HG03457 (cell line): ENCODE results near the gene ATF2.
A peak's percentile ranks its signal among the peaks of the same experiment; 100 is the strongest.
"Not testable (repeated sequence)": the region's sequence is repeated elsewhere in the genome, so short reads cannot be mapped to it uniquely, and the experiment has no call there.

Experiments used
- ATAC-seq: cut with Tn5 transposase; IDR thresholded peaks from one replicate; pipeline ENCODE4 v1.9.1; 2021; ENCODE audit warnings: moderate number of reproducible peaks; ENCODE audit not compliant: unreplicated experiment

ATF2 gene

DNA sequence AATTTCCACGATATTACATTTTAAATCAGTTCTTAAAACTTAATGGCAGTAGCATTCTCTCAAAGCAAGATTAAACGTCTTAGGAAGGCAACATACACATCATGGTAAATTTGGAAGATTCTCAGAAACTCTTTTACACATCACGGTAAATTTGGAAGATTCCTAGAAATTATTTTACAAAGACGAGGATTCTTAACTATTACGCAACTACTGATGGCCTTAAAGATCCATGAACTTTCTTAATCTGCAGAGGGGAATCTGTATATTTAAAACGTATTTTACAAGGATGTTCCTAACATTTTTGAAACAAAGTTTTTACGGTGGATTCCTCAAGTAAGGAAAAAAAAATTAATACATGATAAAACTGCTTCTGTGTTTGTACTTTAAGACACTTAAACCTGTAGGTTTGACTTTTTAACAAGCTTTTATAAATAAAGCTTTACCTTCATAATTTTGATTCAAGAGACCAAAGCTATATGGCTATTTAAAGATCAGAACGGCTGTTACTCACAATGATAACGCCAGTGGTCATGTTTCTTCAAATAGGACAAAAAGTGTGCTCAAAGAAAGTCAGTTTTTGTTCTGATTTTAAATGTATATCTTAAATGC lies 1.7 kb downstream of the ATF2 start:
- ATAC-seq, result no peak

DNA sequence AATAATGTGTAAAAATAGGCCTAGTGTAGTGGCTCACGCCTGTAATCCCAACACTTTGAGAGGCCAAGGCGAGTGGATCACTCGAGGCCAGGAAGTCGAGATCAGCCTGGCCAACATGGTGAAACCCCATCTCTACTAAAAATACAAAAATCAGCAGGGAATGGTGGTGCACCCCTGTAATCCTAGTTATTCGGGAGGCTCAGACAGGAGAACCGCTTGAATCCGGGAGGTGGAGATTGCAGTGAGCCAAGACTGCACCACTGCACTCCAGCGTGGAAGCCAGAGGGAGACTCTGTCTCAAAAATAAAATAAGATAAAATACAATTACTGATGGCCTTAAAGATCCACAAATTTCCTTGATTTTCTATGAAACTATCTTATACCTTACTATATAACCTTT lies 3.8 kb downstream of the ATF2 start:
- no peak for ATAC-seq

DNA sequence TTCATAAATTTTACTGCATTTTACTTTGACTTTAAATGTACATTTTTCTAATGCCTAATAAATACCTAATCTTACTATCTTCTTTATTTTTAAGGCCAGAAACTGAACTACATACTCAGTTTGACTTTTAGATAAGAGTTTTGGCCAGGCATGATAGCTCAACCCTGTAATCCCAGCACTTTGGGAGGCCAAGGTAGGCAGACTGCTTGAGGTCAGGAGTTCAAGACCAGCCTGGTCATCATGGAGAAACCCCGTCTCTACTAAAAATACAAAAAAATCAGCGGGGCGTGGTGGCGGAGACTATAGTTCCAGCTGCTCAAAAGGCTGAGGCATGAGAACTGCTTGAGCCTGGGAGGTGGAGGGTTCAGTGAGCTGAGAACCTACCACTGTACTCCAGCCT lies 9.1 kb downstream of the ATF2 start:
- no peak for ATAC-seq

DNA sequence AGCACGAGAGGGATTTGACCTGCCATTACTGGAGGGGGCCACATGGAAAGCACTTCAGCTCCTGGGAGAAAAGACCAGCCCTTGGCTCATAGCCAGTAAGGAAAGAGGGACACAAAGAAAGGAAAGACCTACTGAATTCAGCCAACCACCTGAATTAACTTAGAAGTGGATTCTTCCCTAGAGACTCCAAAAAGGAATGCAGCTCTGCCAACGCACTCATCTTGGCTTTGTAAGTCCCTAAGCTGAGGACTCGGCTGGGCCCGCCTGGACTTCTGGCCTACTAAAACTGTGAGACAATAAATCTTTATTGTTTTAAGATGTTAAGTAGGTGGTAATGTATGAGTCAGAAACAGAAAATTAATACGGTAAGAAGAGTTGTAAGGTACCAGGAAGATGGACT lies 11.5 kb downstream of the ATF2 start:
- no peak for ATAC-seq

DNA sequence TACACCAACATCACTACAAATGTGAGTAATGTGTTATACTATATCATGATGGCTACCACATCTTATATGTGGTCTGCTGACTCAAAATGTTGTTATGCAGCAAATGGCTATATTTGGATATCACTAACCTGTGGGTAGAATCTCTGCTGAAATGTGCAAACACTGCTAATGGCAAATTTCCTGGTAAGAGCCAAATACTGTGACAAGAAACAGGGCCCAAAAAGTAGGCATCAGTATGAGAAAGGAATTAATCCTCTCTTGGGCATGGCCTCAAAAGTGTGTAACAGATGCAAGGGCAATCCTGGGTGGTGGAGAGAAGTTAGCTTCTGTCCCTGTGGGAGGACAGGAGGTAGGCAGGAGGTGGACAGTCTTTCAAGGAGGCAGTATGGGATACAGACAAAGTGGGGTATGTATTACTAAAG lies 13.3 kb downstream of the ATF2 start:
- peak; percentile 71 for ATAC-seq

DNA sequence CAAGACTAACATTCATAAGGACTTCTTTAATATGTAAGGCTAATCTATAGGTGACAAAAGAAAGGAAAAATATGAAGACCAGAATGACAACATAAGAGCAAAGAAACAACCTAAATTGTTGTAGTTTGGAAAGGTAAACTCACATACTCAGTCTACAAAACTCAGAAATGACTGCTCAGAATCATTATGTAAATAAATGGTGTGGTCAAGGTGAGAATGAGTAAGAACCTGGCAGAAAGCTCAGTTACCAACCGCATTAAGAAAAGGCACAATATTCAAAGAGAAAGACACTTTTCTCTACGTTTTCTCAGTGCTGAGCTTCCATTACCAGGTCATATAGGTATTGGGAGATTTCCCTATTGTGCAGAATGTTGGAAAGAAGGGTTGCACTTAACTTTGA lies 15.8 kb downstream of the ATF2 start:
- ATAC-seq, result no peak

DNA sequence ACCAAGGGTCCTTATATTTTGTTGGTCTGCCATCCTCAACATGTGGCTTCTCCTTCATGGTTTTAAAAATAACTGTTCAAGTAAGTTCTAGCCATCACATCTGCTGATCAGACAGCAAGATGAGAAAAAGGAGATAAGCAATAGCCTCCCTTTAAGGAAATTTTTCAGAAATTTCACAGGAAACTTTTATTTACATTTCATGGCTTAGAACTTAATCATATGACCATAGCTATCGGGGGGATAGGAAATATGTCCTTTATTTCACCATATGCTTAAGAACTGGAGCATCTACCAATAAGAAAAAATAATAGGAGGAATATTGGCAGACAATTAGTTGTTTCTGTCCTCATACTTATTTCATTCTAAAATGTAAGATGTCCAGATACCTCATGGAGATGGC lies 16.2 kb downstream of the ATF2 start:
- ATAC-seq, result no peak

DNA sequence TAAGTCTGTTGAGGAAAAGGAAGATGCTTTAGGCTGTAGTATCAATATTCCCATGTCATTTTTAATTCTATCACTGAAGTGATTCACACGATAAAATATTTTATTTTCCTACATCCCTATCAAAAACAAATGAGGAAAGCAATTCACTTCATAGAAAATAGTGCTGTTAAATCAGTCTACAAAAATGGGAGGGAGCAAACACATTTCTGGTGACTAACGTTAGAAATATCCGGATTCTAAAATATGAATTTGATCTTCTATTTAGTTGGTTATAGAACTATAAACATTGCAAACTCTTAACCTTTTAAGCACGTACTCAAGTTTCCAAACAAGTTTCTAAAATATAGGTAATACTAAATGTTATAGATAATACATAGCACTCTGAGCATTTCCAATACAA lies 20.8 kb downstream of the ATF2 start:
- ATAC-seq, result no peak

DNA sequence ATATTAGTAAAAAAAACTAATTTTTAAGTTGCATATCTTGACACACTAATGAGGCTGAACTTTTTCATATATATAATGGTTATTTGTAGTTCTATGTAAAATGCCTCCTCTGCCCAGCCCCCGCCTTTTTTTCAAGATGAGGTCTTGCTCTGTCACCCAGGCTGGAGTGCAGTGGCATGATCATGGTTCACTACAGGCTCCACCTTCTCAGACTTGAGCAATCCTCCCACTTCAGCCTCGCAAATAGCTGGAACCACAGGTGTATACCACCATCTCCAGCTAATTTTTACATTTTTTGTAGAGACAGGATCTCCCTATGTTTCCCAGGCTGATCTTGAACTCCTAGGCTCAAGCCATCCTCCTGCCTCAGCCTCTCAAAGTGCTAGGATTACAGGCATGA lies 24.3 kb downstream of the ATF2 start:
- no peak for ATAC-seq

DNA sequence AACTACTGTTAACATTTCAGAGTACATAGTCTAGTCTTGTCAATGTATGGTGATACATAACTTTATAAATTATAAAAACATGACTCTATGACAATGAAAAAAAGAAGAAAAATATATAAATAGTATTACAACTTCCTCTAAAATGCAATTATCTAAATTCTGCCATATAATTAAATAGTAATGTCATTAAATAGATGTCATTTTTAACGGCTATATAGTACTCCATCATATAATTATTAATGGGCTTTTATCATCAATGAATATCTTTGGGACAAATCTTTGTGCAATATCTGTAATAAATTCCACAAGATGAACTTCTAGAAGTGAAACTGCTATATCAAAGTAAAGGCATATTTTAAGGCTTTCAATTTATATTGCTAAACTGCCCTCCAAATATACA lies 24.8 kb downstream of the ATF2 start:
- ATAC-seq, result no peak

DNA sequence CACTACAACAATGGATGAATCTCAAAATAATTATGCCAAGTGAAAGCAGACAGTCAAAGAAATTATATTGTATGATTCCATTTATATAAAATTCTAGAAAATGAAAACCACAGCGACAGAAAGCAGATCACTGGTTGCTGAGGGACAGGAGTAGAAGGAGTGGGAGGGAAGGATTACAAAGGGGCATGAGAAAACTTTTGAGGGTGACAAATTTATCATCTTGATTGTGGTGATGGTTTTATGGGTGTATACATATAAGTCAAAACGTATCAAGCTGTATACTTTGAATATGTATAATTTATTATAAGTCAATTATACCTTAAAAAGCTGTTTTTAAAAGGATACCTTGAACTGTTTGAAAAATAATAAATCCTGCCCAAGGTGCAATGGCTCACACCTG lies 27.7 kb downstream of the ATF2 start:
- ATAC-seq, result no peak

DNA sequence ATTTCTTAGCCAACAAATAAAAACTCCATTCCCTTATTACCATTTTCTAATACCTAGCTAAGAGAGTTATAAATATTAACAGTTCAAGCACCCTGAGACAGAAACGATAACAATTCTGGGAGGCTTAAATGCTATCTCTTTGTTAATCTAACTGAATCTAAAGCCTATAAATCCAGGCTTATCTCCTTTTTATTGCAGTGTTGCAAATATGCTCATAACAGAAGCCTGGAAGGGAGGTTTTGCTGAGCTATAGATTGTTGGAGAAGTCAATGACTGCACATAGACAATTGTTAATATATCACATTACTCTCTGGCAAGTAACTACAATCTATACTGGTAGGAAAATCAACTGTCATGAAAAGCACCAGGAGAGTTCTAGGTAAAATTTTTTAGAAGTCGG lies 30.2 kb downstream of the ATF2 start:
- no peak for ATAC-seq

DNA sequence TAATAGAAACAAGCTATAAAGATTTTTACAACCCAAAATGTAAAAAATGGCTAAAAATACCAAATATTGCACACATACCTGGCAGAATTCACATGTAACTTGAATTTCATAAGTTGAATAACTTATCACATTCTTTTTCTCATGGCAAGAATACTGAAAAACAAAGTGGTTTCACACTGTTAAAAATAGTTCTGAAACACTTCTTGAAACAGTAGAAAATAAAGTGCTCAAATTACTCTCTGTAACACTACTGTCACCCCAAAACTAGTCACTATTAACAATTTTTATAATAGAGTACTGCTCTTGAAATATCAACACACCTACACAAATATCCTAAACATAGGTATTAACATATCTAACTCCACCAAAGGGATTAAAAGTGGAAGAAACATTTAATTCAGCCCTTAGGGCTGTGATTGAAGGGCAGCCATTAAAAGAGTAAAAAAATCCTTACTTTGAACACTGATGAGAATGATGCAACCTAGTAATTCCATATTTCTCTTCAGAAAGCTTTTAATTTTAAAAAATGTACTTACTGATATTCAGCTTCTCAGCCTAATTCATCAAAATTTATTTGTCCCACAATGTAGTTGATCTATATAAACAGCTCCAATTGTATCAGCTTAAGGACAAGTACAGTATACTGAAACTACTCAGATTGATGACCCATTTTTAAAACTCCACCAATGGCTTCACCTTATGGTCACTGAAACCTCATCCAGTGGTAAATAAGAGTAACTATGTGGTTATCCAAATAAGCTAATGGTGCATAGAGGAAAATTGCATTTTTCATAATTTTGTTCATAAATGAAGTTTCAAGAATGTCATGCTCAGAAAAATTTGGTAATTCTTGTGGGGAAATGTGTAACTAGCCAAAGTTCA lies 31.4 kb downstream of the ATF2 start:
- no peak for ATAC-seq

DNA sequence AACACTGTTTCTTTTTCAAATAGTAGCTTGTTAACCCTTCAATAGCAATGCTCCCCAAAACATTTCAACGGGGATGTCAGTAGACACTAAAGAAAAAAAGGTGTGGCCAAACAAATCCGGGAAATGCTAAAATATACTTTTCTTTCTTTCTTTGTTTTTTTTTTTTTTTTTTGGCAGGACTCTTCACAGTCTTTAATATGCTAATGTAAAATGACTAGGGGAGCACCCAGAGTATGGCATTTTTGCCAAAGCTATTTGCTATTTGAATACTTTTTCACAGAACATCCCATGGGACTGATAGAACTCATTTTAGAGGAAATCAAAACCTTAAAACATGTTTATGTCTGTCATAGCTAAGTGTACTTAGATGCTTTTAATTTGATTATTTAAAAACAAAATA lies 32.1 kb downstream of the ATF2 start:
- no peak for ATAC-seq

DNA sequence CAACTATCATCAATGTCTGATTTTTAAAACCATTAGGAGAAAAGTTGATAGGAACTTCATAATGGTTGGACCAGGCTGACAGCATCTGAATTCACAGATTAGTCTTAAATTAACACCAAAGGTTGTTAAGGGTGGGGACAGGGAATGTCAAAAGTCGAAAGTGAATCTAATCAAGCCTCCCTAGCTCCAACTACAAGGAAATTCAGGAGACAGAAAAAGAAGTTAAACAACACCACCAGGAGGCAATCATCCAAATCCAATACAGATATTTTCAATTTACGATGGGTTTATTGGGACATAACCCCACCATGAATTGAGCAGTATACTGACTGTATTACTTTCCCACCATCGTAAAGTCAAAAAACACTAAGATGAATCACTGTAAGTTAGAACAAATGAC lies 32.8 kb downstream of the ATF2 start:
- ATAC-seq, result no peak

DNA sequence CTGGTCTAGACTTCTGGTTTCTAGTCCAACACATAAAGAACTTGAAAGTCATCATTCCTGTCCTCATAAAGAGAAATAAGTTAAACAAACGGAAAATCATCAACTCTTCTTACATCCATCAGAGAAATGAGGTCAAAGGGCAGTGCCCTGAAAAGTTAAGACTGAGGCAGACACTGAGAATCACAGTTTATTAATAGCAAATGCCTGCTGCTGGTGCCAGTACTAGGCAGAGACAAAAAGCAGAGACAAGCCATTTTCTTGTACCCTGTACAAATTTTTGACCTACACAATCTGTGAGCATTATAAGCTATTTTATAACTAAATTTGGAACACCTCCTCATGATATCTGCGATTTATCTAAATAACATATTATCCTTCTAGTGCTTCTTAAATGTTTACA lies 36.8 kb downstream of the ATF2 start:
- ATAC-seq, result no peak

DNA sequence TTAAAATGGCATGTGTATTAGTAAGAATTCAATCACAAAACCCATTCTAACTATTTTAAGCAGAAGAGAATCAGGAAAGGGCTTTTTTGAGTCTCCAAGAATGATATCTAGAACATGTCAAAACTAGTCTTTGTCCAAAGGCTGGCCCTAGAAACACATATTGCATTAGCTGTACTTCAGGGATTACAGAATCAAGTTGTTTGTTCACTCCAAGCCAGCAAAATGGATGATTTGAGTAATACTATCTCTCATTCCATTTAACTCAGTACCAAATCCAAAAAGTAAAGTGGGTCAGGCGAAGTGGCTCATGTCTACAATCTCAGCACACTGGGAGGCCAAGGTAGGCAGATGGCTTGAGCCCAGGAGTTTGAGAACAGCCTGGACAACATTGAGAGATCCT lies 41.3 kb downstream of the ATF2 start:
- ATAC-seq, result no peak

DNA sequence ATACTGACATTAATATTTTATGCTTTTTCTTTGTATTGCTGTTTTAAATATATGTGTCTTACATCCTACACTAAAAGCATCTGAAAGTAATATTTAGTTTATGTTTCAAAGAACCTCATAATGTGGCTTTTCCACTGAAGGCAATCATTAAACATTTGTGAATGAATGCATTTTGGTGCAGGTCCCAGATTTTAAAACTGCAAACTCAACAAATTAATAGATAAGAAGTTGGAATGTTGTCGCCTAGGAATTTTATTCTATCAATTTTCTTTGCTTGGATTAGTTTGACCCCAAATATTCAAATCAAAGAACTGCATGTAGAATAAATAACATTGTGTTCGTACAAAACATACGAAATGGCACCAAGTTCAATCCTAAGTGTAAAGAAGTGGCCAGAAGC lies 44.7 kb downstream of the ATF2 start:
- no peak for ATAC-seq

DNA sequence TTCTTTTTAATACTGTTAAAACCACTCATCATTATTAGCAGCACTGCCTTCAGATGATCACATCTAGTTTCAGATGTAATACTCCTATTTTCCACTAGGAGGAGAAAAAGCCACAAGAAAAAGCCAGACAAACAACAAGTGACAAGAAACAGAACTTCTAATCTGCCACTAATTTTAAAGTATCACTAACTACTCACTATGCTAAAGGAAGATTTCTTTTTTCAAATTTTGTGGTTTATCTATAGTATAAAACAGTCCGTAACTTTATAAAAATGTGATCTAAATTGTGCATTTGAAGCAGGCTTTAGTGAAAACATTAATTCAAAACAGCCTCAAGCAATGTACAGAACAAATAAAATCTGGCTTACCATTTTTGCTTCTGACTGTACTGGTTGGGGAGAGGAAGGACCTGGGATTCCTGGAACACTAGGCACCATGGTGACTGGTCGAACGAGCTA lies 56.8 kb downstream of the ATF2 start:
- no peak for ATAC-seq

DNA sequence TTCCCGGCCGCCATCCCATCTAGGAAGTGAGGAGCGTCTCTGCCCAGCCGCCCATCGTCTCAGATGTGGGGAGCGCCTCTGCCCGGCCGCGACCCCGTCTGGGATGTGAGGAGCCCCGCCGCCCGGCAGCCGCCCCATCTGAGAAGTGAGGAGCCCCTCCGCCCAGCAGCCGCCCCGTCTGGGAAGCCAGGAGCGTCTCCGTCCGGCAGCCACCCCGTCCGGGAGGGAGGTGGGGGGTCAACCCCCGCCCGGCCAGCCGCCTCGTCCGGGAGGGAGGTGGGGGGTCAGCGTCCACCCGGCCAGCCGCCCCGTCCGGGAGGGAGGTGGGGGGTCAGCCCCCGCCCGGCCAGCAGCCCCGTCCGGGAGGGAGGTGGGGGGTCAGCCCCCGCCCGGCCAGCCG lies 59.9 kb downstream of the ATF2 start:
- not testable (repeated sequence) for ATAC-seq

DNA sequence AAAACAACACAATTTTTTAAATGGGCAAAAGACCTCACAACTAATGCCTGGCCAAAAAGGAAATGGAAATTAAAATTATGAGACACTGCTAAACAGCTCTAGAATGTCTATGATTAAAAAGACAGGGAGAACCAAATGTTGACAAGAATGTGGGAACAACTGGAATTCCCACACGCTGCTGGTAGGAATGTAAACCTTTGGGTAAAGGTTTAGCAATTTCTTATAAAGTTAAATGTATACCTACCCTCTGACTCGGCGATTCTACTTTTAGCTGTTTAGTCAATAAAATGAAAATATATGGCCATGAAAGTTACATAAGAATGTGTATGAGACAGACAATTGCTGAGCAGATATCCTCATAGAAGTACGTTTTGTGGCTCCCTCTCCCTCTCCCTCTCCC lies 60.9 kb downstream of the ATF2 start:
- ATAC-seq, result no peak

DNA sequence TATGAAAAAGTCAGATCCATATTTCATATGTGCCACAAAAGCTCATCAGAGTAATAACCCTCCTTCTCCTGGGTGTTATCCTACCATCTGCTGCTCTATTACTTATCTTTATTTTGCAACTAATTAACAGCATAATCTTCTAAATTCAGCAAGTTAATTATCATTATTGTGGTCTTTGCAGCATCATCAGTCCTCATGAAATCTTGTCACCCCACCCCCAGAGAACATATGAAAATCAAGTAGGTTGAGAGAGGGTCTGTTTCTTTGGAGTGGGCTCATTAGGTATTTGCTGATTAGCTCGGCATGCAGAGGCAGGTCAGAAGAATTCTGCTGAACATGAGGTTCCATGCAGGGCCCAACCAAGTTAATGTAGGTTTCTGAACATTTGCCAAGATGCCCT lies 64.8 kb downstream of the ATF2 start:
- no peak for ATAC-seq

DNA sequence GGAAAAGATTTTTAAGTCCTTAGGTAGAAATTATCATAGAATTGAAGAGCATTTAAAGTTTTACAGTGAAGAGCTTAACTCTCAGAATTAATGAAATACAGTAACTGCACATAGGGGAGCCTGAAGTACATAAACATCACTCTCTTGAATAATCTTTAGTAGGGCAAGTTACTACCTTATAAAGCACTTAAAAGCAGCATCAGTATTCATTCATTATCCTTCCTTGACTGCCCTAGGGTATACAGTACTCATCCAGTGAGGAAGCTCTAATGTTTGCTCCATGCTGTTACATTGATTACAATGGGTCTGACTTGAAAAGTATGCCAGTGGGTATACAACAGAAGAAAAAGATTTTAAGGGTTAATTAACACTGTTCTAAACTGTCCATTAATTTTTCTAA lies 66.5 kb downstream of the ATF2 start:
- ATAC-seq, result no peak
